Measurements from ENCODE around the gene TARP.

GRCh38 chr7:38306171-38306570 is 32.7 kb upstream of the TARP start:
- TF ChIP-seq, protein P1, sequence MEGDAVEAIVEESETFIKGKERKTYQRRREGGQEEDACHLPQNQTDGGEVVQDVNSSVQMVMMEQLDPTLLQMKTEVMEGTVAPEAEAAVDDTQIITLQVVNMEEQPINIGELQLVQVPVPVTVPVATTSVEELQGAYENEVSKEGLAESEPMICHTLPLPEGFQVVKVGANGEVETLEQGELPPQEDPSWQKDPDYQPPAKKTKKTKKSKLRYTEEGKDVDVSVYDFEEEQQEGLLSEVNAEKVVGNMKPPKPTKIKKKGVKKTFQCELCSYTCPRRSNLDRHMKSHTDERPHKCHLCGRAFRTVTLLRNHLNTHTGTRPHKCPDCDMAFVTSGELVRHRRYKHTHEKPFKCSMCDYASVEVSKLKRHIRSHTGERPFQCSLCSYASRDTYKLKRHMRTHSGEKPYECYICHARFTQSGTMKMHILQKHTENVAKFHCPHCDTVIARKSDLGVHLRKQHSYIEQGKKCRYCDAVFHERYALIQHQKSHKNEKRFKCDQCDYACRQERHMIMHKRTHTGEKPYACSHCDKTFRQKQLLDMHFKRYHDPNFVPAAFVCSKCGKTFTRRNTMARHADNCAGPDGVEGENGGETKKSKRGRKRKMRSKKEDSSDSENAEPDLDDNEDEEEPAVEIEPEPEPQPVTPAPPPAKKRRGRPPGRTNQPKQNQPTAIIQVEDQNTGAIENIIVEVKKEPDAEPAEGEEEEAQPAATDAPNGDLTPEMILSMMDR (conservative IDR thresholded peaks at IDR 0.05) = no peak
- TF ChIP-seq EZH2 (IDR thresholded peaks at IDR 0.05; ENCODE audit: low read depth) = no peak
